Measurements from ENCODE around the gene TLK1.

- TF ChIP-seq, protein P1, sequence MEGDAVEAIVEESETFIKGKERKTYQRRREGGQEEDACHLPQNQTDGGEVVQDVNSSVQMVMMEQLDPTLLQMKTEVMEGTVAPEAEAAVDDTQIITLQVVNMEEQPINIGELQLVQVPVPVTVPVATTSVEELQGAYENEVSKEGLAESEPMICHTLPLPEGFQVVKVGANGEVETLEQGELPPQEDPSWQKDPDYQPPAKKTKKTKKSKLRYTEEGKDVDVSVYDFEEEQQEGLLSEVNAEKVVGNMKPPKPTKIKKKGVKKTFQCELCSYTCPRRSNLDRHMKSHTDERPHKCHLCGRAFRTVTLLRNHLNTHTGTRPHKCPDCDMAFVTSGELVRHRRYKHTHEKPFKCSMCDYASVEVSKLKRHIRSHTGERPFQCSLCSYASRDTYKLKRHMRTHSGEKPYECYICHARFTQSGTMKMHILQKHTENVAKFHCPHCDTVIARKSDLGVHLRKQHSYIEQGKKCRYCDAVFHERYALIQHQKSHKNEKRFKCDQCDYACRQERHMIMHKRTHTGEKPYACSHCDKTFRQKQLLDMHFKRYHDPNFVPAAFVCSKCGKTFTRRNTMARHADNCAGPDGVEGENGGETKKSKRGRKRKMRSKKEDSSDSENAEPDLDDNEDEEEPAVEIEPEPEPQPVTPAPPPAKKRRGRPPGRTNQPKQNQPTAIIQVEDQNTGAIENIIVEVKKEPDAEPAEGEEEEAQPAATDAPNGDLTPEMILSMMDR (IDR thresholded peaks at IDR 0.05) = no peak
- no peak for TF ChIP-seq POLR2AphosphoS5 (IDR thresholded peaks at IDR 0.05; ENCODE audit: insufficient read depth in 1 of 2, low read depth in 1 of 2)
Measured at GRCh38 chr2:170991398-170992182, 169.1 kb downstream of the TLK1 start.
